GDM1 (cell line): ENCODE measurements around the gene CD99.
"Not testable (repeated sequence)": the region's sequence is repeated elsewhere in the genome, so short reads cannot be mapped to it uniquely, and the experiment has no call there.

Experiments used
- DNase-seq: peaks from one replicate; lab custom pipeline; 2025; lab: John Stamatoyannopoulos, UW

CD99 gene

DNA sequence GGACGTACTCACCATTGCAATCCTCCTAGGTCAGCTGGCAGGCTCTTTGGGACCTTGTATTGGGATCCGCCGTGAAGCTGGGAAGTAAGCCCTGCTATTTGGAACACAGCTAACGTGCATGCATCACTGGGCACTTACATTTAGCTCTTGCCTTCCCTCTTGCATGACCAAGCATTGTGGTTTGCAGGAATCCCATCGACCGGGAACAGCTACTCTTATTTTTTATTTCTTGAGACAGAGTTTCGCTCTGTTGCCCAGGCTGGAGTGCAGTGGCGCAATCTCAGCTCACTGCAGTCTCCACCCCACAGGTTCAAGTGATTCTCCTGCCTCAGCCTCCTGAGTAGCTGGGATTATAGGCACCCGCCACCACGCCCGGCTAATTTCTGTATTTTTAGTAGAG is 36.2 kb downstream of the CD99 start:
- DNase-seq, result not testable (repeated sequence)

DNA sequence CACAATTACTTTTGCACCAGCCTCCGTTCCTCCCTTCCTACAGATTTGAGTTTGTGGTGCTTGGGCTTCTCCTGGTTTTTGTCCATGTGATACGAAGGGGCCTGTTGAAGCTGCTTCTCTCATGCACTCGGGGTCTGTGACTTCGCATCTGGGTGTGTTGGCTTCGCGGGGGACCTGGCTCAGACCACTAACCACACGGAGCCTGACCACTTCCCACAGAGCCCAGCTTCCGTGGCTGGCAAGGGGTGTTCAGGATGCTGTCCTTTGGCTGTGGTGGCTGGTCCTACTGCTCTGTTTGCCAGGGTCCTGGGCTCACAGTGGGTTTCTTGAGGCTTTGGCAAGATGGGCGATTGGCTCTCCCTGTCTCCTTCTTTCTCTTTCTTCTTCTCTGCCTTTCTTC is 41.0 kb downstream of the CD99 start:
- DNase-seq, result no peak

DNA sequence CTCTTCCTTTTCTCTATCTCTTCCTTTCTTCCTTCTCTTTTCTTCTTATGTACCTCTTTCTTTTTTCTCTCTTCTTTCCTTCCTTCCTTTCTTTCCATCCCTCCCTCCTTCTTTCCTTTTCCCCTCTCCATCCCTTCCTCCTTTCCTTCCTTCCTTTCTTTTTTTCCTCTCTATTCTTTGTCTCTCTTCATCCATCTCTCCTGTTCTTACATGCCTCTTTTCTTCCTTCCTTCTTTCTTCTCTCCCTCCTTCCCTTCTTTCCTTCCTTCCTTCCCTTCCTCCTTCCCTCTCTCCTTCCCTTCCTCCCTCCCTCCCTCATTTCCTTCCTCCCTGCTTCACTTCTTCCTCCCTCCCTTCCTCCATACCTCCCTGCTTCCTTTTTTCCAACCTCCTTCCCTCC is 41.6 kb downstream of the CD99 start:
- no peak for DNase-seq

DNA sequence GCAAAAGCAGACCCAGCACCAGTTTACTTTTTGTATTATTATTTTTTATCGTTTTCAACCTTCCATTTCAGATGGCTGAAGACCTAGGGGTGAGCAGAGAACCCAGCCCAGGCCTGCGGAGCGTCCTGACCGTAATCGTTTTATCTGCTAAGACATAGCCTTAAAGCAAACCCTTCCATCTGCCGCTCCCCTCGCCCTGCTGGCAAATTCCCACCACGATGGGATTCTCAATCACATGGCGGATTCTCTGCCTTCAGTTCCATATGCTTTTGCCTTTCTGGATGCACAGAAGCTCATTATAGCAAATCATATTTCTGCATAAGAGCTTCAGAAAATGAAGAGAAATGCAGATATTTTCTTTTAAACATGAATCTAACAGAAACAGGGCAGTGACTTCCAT is 42.2 kb downstream of the CD99 start:
- no peak for DNase-seq

DNA sequence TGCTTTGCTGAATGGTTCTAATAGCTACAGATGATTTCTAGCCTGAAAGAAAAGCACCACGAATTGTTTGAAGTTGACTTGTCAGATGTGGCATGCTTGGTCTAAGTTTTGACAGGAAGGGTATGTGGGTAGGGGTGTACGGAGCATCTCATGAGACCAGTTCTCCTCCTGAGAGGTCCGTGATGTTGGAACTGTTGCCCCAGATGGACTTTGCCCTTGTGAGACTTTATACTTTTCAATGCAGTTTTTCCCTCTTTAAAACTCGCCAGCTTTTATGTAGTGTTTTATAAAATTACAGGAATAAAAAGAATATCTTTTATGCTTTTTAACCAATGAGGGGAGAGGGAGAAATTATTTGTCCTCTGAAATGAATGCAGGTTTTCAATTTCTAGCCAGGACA is 44.2 kb downstream of the CD99 start:
- DNase-seq, result no peak

DNA sequence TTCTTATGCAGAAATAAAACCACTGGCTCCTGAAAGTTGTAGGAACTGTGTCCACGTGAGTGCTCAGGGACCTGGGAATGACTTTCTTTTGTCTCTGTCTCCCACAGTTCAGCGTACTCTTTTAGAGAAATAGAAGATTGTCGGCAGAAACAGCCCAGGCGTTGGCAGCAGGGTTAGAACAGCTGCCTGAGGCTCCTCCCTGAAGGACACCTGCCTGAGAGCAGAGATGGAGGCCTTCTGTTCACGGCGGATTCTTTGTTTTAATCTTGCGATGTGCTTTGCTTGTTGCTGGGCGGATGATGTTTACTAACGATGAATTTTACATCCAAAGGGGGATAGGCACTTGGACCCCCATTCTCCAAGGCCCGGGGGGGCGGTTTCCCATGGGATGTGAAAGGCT is 49.6 kb downstream of the CD99 start:
- no peak for DNase-seq

DNA sequence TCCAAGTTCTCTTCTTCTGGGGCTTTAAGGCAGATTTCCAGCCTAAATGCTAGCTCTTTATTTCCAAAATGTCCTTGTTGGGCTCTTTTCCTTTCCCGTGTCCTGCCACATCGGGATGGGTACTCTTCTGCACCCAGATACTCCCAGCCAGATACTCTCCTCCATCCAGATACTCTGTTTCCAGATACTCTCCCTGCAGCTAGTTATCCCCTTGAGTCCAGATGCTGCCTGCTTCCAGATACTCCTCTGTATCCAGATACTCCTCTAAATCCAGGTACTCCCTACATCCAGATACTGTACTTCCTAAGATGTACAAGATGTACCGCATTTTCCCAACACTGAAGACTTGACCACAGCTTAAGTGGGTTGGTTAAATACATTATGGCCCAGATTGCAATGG is 50.3 kb downstream of the CD99 start:
- DNase-seq, result no peak

DNA sequence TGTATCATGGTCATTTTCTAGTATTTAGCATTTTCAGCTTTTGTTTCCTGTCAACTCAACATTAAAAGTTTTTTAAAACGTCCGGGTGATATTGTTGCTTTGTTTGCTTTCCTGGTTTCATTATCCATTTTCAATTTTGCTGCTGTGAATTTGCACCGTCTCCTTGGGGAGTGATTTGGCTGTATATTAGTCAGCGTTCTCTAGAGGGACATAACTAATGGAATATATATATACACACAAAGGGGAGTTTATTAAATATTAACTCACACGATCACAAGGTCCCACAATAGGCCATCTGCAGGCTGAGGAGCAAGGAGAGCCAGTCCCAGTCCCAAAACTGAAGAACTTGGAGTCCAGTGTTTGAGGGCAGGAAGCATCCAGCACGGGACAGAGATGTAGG is 55.2 kb downstream of the CD99 start:
- DNase-seq, result not testable (repeated sequence)

DNA sequence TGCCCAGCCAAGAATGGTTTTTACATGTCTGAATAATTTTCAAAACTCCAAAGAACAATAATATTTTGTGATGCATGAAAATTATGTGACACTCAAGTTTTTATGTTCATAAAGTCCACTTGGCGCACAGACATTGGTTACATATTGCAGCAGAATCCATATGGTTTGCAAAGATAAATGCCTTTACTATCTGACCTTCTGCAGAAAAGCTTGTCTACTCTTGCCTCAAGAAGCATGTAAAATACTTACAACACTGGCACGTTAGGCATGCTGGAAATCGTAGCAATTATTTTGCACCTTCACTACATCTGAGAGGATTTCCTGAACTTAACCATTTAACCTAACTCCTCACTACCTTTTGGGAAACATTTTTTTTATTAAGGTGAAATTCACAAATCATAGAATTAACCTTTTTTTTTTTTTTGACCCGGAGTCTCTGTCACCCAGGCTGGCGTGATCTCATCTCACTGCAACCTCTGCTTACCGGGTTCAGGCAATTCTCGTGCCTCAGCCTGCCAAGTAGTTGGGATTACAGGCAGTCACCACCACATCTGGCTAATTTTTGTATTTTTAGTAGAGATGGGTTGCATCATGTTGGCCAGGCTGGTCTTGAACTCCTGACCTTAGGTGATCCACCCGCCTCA is 57.2 kb downstream of the CD99 start:
- DNase-seq, result no peak

DNA sequence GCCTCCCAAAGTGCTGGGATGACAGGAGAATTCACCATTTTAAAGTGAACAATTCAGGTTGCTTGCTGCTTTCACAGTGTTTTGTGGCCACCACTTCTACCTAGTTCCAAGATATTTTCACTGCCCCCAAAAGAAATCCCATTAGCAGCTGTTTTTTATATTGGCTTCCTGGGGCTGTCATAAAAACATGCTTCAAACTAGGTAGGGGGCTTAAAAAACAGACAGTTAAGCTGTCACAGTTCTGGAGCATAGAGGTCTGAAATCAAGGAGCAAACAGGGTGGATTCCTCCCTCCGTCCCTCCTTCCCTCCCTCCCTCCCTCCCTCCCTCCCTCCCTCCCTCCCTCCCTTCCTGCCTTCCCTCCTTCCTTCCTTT is 57.7 kb downstream of the CD99 start:
- DNase-seq, result no peak

DNA sequence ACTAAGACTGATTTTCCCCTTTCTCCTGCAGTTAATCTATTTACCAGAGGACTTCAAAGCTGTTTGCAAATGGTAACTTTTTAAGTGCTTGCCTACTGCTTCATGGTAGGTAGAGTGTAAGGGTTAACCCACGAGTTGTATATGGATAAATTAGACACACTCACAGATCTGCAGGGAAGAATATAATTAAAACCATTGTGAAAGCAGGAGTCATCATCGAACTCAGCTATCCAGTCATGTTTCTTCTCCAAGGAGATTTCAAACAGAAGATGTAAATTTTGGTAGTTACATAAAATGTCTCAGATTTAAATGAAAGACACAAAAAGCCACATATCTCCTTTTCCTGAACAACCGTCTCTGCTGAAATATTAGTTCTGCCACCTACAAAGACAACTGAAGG is 60.2 kb downstream of the CD99 start:
- DNase-seq, result no peak

DNA sequence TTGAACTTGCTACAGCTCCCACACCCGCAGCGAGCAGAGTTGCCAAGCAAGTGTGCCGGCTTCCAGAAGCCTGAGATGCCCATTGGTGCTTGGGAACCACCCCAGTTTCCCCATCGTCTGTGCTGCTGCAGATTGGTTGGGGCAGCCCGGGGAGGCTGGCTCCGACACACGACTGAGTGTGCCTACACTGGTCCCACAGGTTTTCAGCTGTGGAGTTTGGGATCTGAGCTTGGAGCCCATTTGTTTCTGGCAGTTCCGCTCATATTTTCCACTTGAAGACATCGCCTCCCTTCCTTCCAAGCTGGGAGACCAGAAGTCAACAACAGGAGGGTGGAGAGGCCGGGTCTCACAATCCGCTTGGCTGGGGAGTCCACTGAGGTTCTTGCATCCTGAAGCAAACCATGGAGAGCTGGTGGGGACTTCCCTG is 60.8 kb downstream of the CD99 start, which contains the start of gene XG:
TSS of gene XG (plus strand) at position 167 of the 427 bp plus-strand sequence. CDS start at position 402, 235 bp downstream.
- DNase-seq, result not testable (repeated sequence)

DNA sequence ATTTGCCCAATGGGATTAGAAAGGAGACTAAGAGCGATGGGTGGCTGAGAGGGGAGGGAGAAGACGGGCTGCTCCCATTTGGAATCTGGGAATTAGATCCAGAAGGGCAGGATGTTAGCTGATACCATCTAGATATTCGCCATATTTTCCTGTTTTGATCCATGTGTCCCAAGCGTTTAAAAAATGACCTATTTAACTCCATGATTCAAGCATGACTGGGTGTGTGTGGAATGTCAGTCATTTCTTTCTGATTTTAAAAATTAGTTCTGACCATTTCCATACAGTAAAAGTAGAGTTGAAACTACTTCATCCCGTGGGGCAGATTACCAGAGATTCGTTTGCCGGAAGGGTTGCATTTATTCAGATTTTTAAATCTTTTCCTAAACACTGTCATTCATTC is 61.3 kb downstream of the CD99 start:
- DNase-seq, result not testable (repeated sequence)

DNA sequence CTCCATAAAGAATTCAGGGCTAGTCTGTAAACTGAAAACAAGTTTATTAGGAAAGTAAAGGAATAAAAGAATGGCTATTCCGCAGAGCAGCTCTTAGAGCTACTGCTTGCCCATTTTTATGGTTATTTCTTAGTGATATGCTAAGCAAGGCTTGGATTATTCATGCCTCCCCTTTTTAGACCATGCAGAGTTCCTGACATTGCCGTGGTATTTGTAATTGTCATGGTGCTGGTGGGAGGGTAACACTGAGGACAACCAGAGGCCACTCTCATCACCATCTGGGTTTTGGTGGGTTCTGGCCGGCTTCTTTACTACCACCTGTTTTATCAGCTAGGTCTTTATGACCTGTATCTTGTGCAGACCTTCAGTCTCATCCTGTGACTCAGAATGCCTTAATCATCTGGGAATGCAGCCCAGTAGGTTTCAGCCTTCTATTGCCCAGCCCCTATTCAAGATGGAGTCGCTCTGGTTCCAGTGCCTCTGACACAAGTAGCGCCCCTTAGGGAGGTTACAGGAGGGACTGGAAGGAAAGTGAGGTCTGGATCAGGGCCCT is 64.1 kb downstream of the CD99 start:
- DNase-seq, result not testable (repeated sequence)

DNA sequence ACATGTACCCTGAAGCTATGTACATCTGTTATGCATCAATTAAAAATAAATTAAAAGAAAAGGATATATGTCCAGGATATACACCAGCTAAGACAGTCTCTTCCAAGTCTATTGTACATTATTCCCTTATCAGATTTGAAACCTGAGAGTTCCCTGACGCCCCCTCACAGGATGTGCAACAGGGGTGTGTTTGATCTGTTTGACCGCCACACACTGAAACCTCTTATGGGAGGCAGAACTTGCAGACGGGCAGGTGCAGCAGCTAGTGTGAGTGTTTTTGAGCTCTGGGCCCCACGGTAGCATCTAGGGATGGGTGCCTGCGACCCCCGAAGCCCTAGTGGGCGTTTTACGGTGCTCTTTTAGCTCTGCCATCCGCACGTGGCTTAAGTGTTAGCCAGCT is 65.5 kb downstream of the CD99 start:
- no peak for DNase-seq

DNA sequence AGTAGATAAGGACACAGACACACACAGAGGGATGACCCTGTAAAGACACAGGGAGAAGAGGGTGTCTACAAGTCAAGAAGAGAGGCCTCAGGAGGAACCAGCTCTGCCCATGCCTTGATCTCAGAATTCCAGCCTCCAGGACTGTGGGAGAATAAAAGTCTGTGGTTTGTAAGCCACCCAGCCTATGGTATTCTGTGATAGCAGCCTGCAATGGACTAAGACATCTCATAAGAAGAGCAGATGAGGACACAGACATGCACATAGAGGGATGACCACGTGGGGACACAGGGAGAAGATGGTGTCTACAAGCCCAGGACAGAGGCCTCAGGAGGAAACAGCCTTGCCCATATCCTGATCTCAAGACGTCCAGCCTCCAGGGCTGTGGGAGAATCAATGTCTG is 70.2 kb downstream of the CD99 start:
- no peak for DNase-seq

DNA sequence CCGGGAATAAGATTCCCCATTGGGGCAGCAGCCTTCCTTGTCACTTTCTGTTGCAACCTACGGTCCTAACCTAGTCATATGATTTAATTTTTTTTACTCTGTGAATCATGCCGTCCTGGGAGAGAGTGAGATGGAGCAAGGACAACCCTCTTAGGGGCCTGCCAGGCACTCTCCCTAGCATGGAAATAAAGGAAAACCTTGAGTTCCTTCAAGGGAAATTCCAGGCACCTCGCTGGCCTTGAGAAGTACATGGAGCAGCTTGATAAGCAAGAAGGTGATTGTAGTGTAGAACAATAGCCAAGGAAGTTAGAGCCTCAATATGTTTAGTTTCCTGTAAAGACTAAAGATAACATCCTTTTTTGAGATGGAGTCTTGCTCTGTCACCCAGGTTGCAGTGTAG is 71.6 kb downstream of the CD99 start:
- DNase-seq, result not testable (repeated sequence)

DNA sequence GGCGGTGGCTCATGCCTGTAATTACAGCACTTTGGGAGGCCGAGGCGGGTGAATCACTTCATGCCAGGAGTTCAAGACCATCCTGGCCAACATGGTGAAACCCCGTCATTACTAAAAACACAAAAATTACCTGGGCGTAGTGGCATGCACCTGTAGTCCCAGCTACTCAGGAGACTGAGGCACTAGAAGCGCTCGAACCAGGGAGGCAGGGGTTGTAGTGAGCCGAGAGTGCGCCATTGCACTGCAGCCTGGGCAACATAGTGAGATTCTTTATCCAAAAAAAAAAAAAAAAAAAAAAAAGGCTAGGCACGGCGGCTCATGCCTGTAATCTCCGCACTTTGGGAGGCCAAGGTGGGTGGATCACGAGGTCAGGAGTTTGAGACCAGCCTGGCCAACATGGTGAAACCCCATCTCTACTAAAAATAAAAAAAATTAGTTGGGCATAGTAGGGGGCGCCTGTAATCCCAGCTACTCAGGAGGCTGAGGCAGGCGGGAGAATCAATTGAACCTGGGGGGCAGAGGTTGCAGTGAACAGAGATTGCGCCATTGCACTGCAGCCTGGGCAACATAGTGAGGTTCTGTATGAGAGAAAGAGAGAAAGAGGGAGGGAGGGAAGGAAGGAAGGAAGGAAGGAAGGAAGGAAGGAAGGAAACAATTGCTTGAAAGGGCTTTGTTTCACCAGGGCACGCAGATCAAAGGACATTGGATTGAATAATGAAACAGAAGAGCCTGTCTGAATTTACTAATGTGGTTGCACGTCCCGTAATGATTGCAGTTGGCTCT is 73.9 kb downstream of the CD99 start:
- not testable (repeated sequence) for DNase-seq

DNA sequence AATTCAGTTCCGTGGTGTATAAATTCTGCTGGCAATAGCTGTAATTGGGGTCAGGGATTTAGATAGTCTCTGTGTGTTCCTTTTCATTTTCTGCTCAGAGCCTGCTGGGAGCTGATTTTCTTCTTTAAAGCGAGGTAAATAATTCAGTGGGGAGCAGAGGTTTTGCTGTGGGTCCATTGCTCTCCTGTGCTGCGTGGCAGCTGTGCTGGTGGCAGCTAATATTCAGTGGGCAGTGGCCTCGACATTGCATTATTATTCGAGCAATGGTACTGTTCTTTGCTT is 74.4 kb downstream of the CD99 start:
- DNase-seq, result no peak

DNA sequence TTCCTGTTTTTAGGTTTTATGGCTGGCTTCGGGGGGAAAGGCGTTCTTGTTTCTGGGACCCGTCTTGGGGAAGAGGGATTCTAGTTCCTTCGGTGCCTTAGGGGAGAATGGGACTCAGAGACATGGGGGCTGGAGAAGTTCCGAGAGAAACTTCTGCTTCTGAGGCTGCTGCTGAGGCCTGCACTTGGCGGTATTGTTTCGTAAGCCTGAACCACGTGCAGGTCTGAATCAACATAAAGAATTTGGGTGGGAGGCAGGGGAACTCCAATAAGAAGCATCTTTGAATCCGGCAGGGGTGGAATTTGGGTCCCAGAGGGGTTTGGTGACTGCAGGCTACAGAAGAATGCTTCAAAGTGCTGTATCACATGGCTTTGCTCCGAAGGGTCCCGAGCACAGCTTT is 75.8 kb downstream of the CD99 start:
- DNase-seq, result no peak

DNA sequence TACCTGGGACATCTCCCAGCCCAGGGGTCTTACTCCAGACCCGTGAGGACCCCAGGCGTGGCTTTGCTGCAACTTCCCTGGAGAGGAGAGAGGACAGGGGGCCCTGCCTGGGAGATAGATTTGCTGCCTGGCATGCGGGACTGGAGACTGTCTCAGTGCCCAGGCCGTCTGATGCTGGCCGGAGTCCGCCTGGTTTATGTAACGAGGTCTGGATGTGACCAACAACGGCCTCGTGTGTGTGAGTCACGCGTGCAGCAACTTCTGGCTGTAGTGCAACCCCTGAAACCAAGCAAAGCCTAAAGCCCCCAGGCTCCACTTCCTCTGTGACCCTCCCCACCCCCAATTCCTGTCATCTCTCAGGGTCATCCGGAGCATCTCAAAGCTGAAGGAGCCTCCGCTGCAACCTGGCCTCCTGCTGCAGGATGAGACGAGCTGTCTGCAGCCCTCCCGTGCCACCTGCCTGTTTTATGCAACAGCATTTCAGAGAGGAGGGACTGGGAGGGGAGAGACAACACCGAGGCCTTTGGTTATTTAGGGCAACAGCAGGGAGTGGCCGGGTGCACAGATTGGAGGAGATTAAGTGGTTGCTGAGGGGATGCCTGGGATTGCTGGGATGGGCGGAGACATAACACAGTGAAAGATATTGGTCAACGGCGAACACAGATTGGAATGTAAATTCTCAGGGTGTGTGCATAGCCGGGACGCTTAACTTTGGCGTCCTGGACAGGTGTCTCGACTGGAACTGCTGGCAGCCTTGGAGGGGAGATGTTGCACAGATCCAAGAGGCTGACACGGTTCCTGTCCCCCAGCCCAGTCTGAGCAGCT is 76.7 kb downstream of the CD99 start:
- DNase-seq, result no peak

DNA sequence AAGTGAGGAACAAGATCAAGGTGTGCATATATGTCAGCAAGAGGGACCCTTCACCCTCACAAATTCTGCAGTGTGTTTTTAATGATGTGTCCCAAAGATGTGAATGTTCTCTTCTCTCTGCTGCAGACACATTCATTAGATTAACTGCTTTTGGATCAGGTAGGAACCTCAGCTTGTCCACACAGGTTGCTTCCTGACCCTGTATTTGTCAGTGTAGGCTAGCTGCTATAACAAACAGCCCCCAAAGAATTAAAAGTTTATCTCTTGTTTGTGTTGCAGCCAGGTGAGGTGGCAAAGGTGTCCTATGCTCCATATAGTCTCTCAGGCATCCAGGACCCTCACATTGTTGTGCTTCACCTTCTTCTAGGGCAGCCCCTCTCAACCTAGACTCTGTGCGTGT is 78.5 kb downstream of the CD99 start:
- no peak for DNase-seq
